HepG2 (cell line): ENCODE measurements around the gene ALKBH4. TPM values are rescaled to one million over a fixed set of nuclear protein-coding genes. Genes with fewer than 3 reads are reported as not detected.
A peak's percentile ranks its signal among the peaks of the same experiment; 100 is the strongest.

Experiments
- CREBL2 ChIP-seq: sonication (generic); formaldehyde crosslinking; IDR thresholded peaks from 2 replicates; pipeline ENCODE4 v1.8.1; 2023; ENCODE audit warnings: missing genetic modification reagents, mild to moderate bottlenecking, borderline replicate concordance
- FIP1L1 ChIP-seq: fragments of 200-400 bp; formaldehyde crosslinking; IDR thresholded peaks from 2 replicates; pipeline ENCODE4 v1.6.1; 2018; ENCODE audit warnings: low read depth, mild to moderate bottlenecking, low read length, moderate library complexity, borderline replicate concordance; ENCODE audit not compliant: insufficient read depth
- HNF4A ChIP-seq: sonication (generic); formaldehyde crosslinking; IDR thresholded peaks from 2 replicates; pipeline ENCODE4 v1.4.0; 2020; ENCODE audit warnings: missing genetic modification reagents
- HOXA7 ChIP-seq: sonication (generic); formaldehyde crosslinking; IDR thresholded peaks from 2 replicates; pipeline ENCODE4 v1.8.1; 2022; ENCODE audit warnings: mild to moderate bottlenecking, missing genetic modification reagents, moderate library complexity
- JUND ChIP-seq: sonication (generic); formaldehyde crosslinking; IDR thresholded peaks from 2 replicates; pipeline ENCODE4 v1.8.0; 2022; ENCODE audit warnings: mild to moderate bottlenecking, missing genetic modification reagents
- KLF6 ChIP-seq: IDR thresholded peaks from 2 replicates; pipeline ENCODE4 v1.8.0; 2016; ENCODE audit warnings: missing biosample characterization, missing genetic modification reagents
- MBNL3 ChIP-seq: fragments of 250-450 bp; sonication (Bioruptor Pico); conservative IDR thresholded peaks from 2 replicates; pipeline ENCODE4 v1.8.0; 2022; ENCODE audit warnings: mild to moderate bottlenecking, inconsistent platforms
- NR2F1 ChIP-seq, 2 experiments: fragments of 450-650 bp in 1 of 2; formaldehyde crosslinking in 1 of 2; IDR thresholded peaks; 2 replicates each; pipeline versions ENCODE4 v1.5.0 to v1.6.1; 2016 to 2020; ENCODE audit warnings: mild to moderate bottlenecking in 1 of 2, missing compliant biosample characterization in 1 of 2, missing genetic modification reagents in 1 of 2, moderate library complexity in 1 of 2
- ONECUT2 ChIP-seq: sonication (generic); formaldehyde crosslinking; IDR thresholded peaks from 2 replicates; pipeline ENCODE4 v1.4.0; 2020; ENCODE audit warnings: missing genetic modification reagents
- RARA ChIP-seq: IDR thresholded peaks from 2 replicates; pipeline ENCODE4 v1.6.1; 2016; ENCODE audit warnings: missing genetic modification reagents, missing compliant biosample characterization
- SP140L ChIP-seq: sonication (generic); formaldehyde crosslinking; IDR thresholded peaks from 2 replicates; pipeline ENCODE4 v1.4.0; 2020; ENCODE audit warnings: missing genetic modification reagents, borderline replicate concordance
- SP2 ChIP-seq: sonication (generic); formaldehyde crosslinking; IDR thresholded peaks from 2 replicates; pipeline ENCODE4 v1.5.1; 2020; ENCODE audit warnings: mild to moderate bottlenecking, missing genetic modification reagents
- SP5 ChIP-seq: IDR thresholded peaks from 2 replicates; pipeline ENCODE4 v1.6.1; 2016; ENCODE audit warnings: low read depth, borderline replicate concordance
- TOPORS ChIP-seq: sonication (generic); formaldehyde crosslinking; IDR thresholded peaks from 2 replicates; pipeline ENCODE4 v1.8.0; 2023; ENCODE audit warnings: mild to moderate bottlenecking, missing genetic modification reagents
- XBP1 ChIP-seq: sonication (generic); formaldehyde crosslinking; IDR thresholded peaks from 2 replicates; pipeline ENCODE4 v1.5.0; 2020; ENCODE audit warnings: missing genetic modification reagents
- YY1 ChIP-seq: IDR thresholded peaks from 2 replicates; pipeline ENCODE4 v1.6.1; 2011; ENCODE audit warnings: low read length, low read depth, moderate library complexity, mild to moderate bottlenecking; ENCODE audit not compliant: insufficient read depth, insufficient replicate concordance
- ZBTB49 ChIP-seq: sonication (generic); formaldehyde crosslinking; IDR thresholded peaks from 2 replicates; pipeline ENCODE4 v1.4.0; 2020; ENCODE audit warnings: missing genetic modification reagents, borderline replicate concordance
- ZGPAT ChIP-seq: IDR thresholded peaks from 2 replicates; pipeline ENCODE4 v1.6.1; 2016; ENCODE audit warnings: mild to moderate bottlenecking
- ZMYM2 ChIP-seq: sonication (generic); formaldehyde crosslinking; IDR thresholded peaks from 2 replicates; pipeline ENCODE4 v1.8.0; 2022; ENCODE audit warnings: mild to moderate bottlenecking, missing genetic modification reagents
- ZNF124 ChIP-seq: sonication (generic); formaldehyde crosslinking; IDR thresholded peaks from 2 replicates; pipeline ENCODE4 v1.4.0; 2020; ENCODE audit warnings: missing genetic modification reagents
- ZNF260 ChIP-seq: sonication (generic); formaldehyde crosslinking; IDR thresholded peaks from 2 replicates; pipeline ENCODE4 v1.4.0; 2020; ENCODE audit warnings: missing genetic modification reagents, low read depth, mild to moderate bottlenecking, borderline replicate concordance
- ZNF350 ChIP-seq: sonication (generic); formaldehyde crosslinking; IDR thresholded peaks from 2 replicates; pipeline ENCODE4 v1.4.0; 2020; ENCODE audit warnings: mild to moderate bottlenecking, low read depth, missing genetic modification reagents, borderline replicate concordance
- ZNF362 ChIP-seq: sonication (generic); formaldehyde crosslinking; IDR thresholded peaks from 2 replicates; pipeline ENCODE4 v1.4.0; 2020; ENCODE audit warnings: missing genetic modification reagents, mild to moderate bottlenecking, borderline replicate concordance
- ZNF557 ChIP-seq: sonication (generic); formaldehyde crosslinking; IDR thresholded peaks from 2 replicates; pipeline ENCODE4 v1.4.0; 2020; ENCODE audit warnings: missing genetic modification reagents
- ZNF782 ChIP-seq: sonication (generic); formaldehyde crosslinking; IDR thresholded peaks from 2 replicates; pipeline ENCODE4 v1.4.0; 2020; ENCODE audit warnings: missing genetic modification reagents, mild to moderate bottlenecking, borderline replicate concordance
- polyA plus RNA-seq, 8 experiments: library from polyadenylated mRNA; depleted of rRNA in 3 of 8; stranded (reverse) in 7 of 8; unstranded in 1 of 8; fragments of >200 nt; fragmentation: Illumina TruSeq in 4 of 8; extraction: Trizol in 4 of 8; gene quantifications; 2 replicates each; pipeline versions ENCODE4 v1.2.1 to v1.2.3, GENCODE V29; 2011 to 2016; ENCODE audit warnings: low read depth in 4 of 8, missing spikeins in 1 of 8, mixed read lengths in 1 of 8; ENCODE audit not compliant: insufficient read depth in 1 of 8
- total RNA-seq, 5 experiments: library from RNA; depleted of rRNA; stranded (reverse); fragments of >200 nt; fragmentation: Illumina TruSeq; extraction: Trizol; gene quantifications; 2 replicates each; pipeline ENCODE4 v1.2.3, GENCODE V29; 2016; ENCODE audit warnings: low read depth in 1 of 5

ALKBH4 gene
- total and polyA plus RNA-seq, 2 of the 13 experiments (the other 11 are each of a cell fraction or from before 2014, with no cell fraction given): 2.6 to 8.8 TPM

- TF ChIP-seq ONECUT2 (CRISPR knock-in tag) (no peak), NR2F1 (CRISPR knock-in tag; IDR thresholded peaks at IDR 0.05) (no peak), KLF6 (CRISPR knock-in tag) (peak; percentile 81), ZNF782 (CRISPR knock-in tag) (no peak; the same call in 1 of the 2 replicates), HOXA7 (CRISPR knock-in tag) (no peak), HNF4A (no peak), ZBTB49 (CRISPR knock-in tag) (no peak), ZNF362 (CRISPR knock-in tag) (no peak), MBNL3 (CRISPR knock-in tag) (no peak), JUND (CRISPR knock-in tag) (no peak), CREBL2 (CRISPR knock-in tag) (no peak), ZNF260 (CRISPR knock-in tag) (no peak), ZNF557 (CRISPR knock-in tag) (no peak), ZNF124 (CRISPR knock-in tag) (no peak), SP140L (no peak), TOPORS (CRISPR knock-in tag) (peak; percentile 71; the same call in 1 of the 2 replicates), ZGPAT (CRISPR knock-in tag) (peak; percentile 40; the same call in 1 of the 2 replicates), SP5 (CRISPR knock-in tag) (peak; percentile 52; the same call in 1 of the 2 replicates), RARA (no peak; the same call in 1 of the 2 replicates), SP2 (no peak; the same call in 1 of the 2 replicates), FIP1L1 (no peak), ZNF350 (CRISPR knock-in tag) (no peak), ZMYM2 (CRISPR knock-in tag) (no peak), YY1 (peak; percentile 94), XBP1 (CRISPR knock-in tag) (no peak)
Observed at GRCh38 chr7:102464577-102465280, at the start of gene ALKBH4, which contains the start of gene LRWD1 (continued).
